LNCaP clone FGC (cell line): ENCODE results near the gene AKAP12.
A peak's percentile ranks its signal among the peaks of the same experiment; 100 is the strongest.

Source experiments
- DNase-seq: peaks from one replicate; pipeline ENCODE4 v3.0.0-alpha.2; 2011; ENCODE audit warnings: low read depth
- H3K4me3 ChIP-seq: 2 replicates; pipeline ENCODE4 v1.5.1; 2011; ENCODE audit warnings: mild to moderate bottlenecking, low read depth, low read length, control low read depth
- CTCF ChIP-seq: IDR thresholded peaks from 2 replicates; pipeline ENCODE4 v1.5.1; 2012; ENCODE audit warnings: mild to moderate bottlenecking; ENCODE audit not compliant: control insufficient read depth, insufficient read depth; ENCODE audit errors: extremely low read depth

AKAP12 gene

GRCh38 chr6:151322570-151322969 lies 82.8 kb downstream of the AKAP12 start:
- no peak overlapping the region for H3K4me3 ChIP-seq
- TF ChIP-seq CTCF = no peak
- DNase-seq = no peak

- H3K4me3 ChIP-seq = no peak overlapping the region
- peak; percentile 94 for TF ChIP-seq CTCF
- no peak for DNase-seq
Measured at GRCh38 chr6:151323791-151324487, 84.2 kb downstream of the AKAP12 start.

- H3K4me3 ChIP-seq = no peak overlapping the region
- DNase-seq = no peak
- TF ChIP-seq CTCF = no peak
Measured at GRCh38 chr6:151324488-151324825, 84.7 kb downstream of the AKAP12 start.

- DNase-seq = peak; percentile 64
- TF ChIP-seq CTCF = no peak
- H3K4me3 ChIP-seq = peak overlapping the region; percentile 45
Measured at GRCh38 chr6:151325075-151326050, 85.6 kb downstream of the AKAP12 start.

- no peak for TF ChIP-seq CTCF
- H3K4me3 ChIP-seq = peak overlapping the region; percentile 45
- no peak for DNase-seq
Measured at GRCh38 chr6:151326116-151326825, 86.5 kb downstream of the AKAP12 start.

GRCh38 chr6:151327101-151327500 lies 87.3 kb downstream of the AKAP12 start:
- no peak overlapping the region for H3K4me3 ChIP-seq
- TF ChIP-seq CTCF = no peak
- DNase-seq = no peak
